ENCODE data around the gene YES1.
"Not testable (repeated sequence)": the region's sequence is repeated elsewhere in the genome, so short reads cannot be mapped to it uniquely, and the experiment has no call there.

YES1 gene

GRCh38 chr18:770583-770961, 41.5 kb downstream of the YES1 start:
- TF ChIP-seq Cebpa-rat (IDR thresholded peaks at IDR 0.05) = no peak
- no peaks in the 10 kb centered on the region for H3K27me3 ChIP-seq
- H3K36me3 ChIP-seq = peaks cover 22% of the 10 kb centered on the region; the same call in 1 of the 2 replicates
- H3K4me2 ChIP-seq = no peak overlapping the region
- no peak overlapping the region for H3K4me3 ChIP-seq
- no peaks in the 10 kb centered on the region for H3K4me1 ChIP-seq
- peaks cover 78% of the 10 kb centered on the region for H4K20me1 ChIP-seq
- no peak overlapping the region for H3K27ac ChIP-seq
- H3K9me3 ChIP-seq = no peaks in the 10 kb centered on the region
- H3K9ac ChIP-seq = no peak overlapping the region

GRCh38 chr18:767961-768360, 44.1 kb downstream of the YES1 start:
- TF ChIP-seq Cebpa-rat (IDR thresholded peaks at IDR 0.05) = no peak
- no peak overlapping the region for H3K27ac ChIP-seq
- peaks cover 66% of the 10 kb centered on the region for H4K20me1 ChIP-seq
- H3K27me3 ChIP-seq = no peaks in the 10 kb centered on the region
- 0 out of 2 replicates have a peak, but pooled peaks cover 10% of the 10 kb centered on the region for H3K36me3 ChIP-seq
- H3K4me1 ChIP-seq = no peaks in the 10 kb centered on the region
- no peaks in the 10 kb centered on the region; the same call in 1 of the 2 replicates for H3K9me3 ChIP-seq
- H3K4me3 ChIP-seq = no peak overlapping the region
- H3K9ac ChIP-seq = no peak overlapping the region
- no peak overlapping the region for H3K4me2 ChIP-seq

- Histone ChIP-seq H4K20me1 (peaks cover 64% of the 10 kb centered on the region), H3K4me3 (no peak overlapping the region)
Observed at GRCh38 chr18:767084-767882, 44.8 kb downstream of the YES1 start.

GRCh38 chr18:766550-766860, 45.5 kb downstream of the YES1 start:
- Histone ChIP-seq H3K4me2 (no peak overlapping the region), H3K9ac (no peak overlapping the region), H3K4me1 (no peaks in the 10 kb centered on the region), H3K9me3 (no peaks in the 10 kb centered on the region; the same call in 1 of the 2 replicates), H3K27ac (no peak overlapping the region), H4K20me1 (peaks cover 64% of the 10 kb centered on the region), H3K27me3 (no peaks in the 10 kb centered on the region), H3K36me3 (0 out of 2 replicates have a peak, but pooled peaks cover 4% of the 10 kb centered on the region), H3K4me3 (no peak overlapping the region)
- no peak for TF ChIP-seq Cebpa-rat (IDR thresholded peaks at IDR 0.05)

More at GRCh38 chr18:767084-767882, 44.8 kb downstream of the YES1 start:
- H3K36me3 ChIP-seq = 0 out of 2 replicates have a peak, but pooled peaks cover 10% of the 10 kb centered on the region
- no peak overlapping the region for H3K4me2 ChIP-seq
- H3K9me3 ChIP-seq = no peaks in the 10 kb centered on the region; the same call in 1 of the 2 replicates
- TF ChIP-seq Cebpa-rat (IDR thresholded peaks at IDR 0.05) = no peak
- no peaks in the 10 kb centered on the region for H3K4me1 ChIP-seq
- H3K27me3 ChIP-seq = no peaks in the 10 kb centered on the region
- no peak overlapping the region for H3K27ac ChIP-seq
- no peak overlapping the region for H3K9ac ChIP-seq

GRCh38 chr18:765764-766549, 46.1 kb downstream of the YES1 start:
- Histone ChIP-seq H3K4me2 (no peak overlapping the region), H3K4me3 (no peak overlapping the region), H3K27ac (no peak overlapping the region), H3K4me1 (no peaks in the 10 kb centered on the region), H3K9me3 (no peaks in the 10 kb centered on the region; the same call in 1 of the 2 replicates), H3K36me3 (0 out of 2 replicates have a peak, but pooled peaks cover 3% of the 10 kb centered on the region), H3K9ac (no peak overlapping the region), H4K20me1 (peaks cover 64% of the 10 kb centered on the region), H3K27me3 (no peaks in the 10 kb centered on the region)
- no peak for TF ChIP-seq Cebpa-rat (IDR thresholded peaks at IDR 0.05)

GRCh38 chr18:759864-760263, 52.2 kb downstream of the YES1 start:
- not testable (repeated sequence) for H3K4me1 ChIP-seq, H3K27ac ChIP-seq, H3K4me2 ChIP-seq, H3K4me3 ChIP-seq, H3K9me3 ChIP-seq, H3K9ac ChIP-seq, H3K27me3 ChIP-seq
- Histone ChIP-seq H4K20me1 (peaks cover 43% of the 10 kb centered on the region), H3K36me3 (peaks cover 29% of the 10 kb centered on the region)

GRCh38 chr18:755506-755905, 56.5 kb downstream of the YES1 start:
- Histone ChIP-seq H3K4me3 (no peak overlapping the region), H3K9me3 (peaks cover 6% of the 10 kb centered on the region), H4K20me1 (peaks cover 21% of the 10 kb centered on the region), H3K27me3 (no peaks in the 10 kb centered on the region), H3K4me2 (no peak overlapping the region), H3K36me3 (peaks cover 53% of the 10 kb centered on the region), H3K9ac (no peak overlapping the region), H3K27ac (no peak overlapping the region), H3K4me1 (no peaks in the 10 kb centered on the region)
- no peak for TF ChIP-seq Cebpa-rat (IDR thresholded peaks at IDR 0.05)

GRCh38 chr18:754656-755055, 57.4 kb downstream of the YES1 start:
- H3K4me1 ChIP-seq = no peaks in the 10 kb centered on the region
- no peak overlapping the region for H3K4me2 ChIP-seq
- no peak overlapping the region for H3K27ac ChIP-seq
- no peak overlapping the region for H3K4me3 ChIP-seq
- peaks cover 52% of the 10 kb centered on the region for H3K36me3 ChIP-seq
- no peaks in the 10 kb centered on the region for H3K9me3 ChIP-seq
- TF ChIP-seq Cebpa-rat (IDR thresholded peaks at IDR 0.05) = no peak
- H3K9ac ChIP-seq = no peak overlapping the region
- H3K27me3 ChIP-seq = no peaks in the 10 kb centered on the region
- peaks cover 21% of the 10 kb centered on the region for H4K20me1 ChIP-seq

- Histone ChIP-seq H3K9me3 (no peaks in the 10 kb centered on the region), H4K20me1 (peaks cover 13% of the 10 kb centered on the region), H3K27ac (no peak overlapping the region), H3K4me2 (no peak overlapping the region), H3K27me3 (no peaks in the 10 kb centered on the region), H3K36me3 (peaks cover 64% of the 10 kb centered on the region), H3K9ac (no peak overlapping the region), H3K4me3 (no peak overlapping the region), H3K4me1 (no peaks in the 10 kb centered on the region)
- TF ChIP-seq Cebpa-rat (IDR thresholded peaks at IDR 0.05) = no peak
Observed at GRCh38 chr18:750456-750855, 61.6 kb downstream of the YES1 start.

All from BLaER1 (cell line).